IPS DF 6.9 (cell line): ENCODE measurements around the gene PARD3.

Source experiments
- DNase-seq: peaks from one replicate; pipeline ENCODE4 v3.0.0-alpha.2; 2013; ENCODE audit warnings: low read depth, low spot score
- H3K27ac ChIP-seq: one replicate; pipeline ENCODE4 v1.5.1; 2013; ENCODE audit warnings: low read length, control low read depth
- H3K27me3 ChIP-seq: 2 replicates; pipeline ENCODE4 v1.6.1; 2013; ENCODE audit warnings: mild to moderate bottlenecking, low read length; ENCODE audit not compliant: control insufficient read depth, insufficient read depth
- H3K36me3 ChIP-seq: 2 replicates; pipeline ENCODE4 v1.6.1; 2013; ENCODE audit warnings: low read length; ENCODE audit not compliant: control insufficient read depth, insufficient read depth
- H3K4me1 ChIP-seq: 2 replicates; pipeline ENCODE4 v1.6.1; 2013; ENCODE audit warnings: low read length; ENCODE audit not compliant: control insufficient read depth, insufficient read depth
- H3K4me3 ChIP-seq: 2 replicates; pipeline ENCODE4 v1.5.1; 2013; ENCODE audit warnings: mild to moderate bottlenecking, low read length
- H3K9me3 ChIP-seq: 2 replicates; pipeline ENCODE4 v1.6.1; 2013; ENCODE audit warnings: low read length, inconsistent platforms; ENCODE audit not compliant: control insufficient read depth, insufficient read depth
- WGBS: extraction: QIAGEN DNeasy Blood & Tissue Kit; methylation state at CpG from one replicate; pipeline ENCODE4 v1.1.7; 2013; ENCODE audit warnings: mixed read lengths, missing lambda C conversion rate; ENCODE audit not compliant: insufficient read length, insufficient coverage; 5-methylcytosine and 5-hydroxymethylcytosine counted together

The PARD3 gene

GRCh38 chr10:34551295-34551694, 263.8 kb downstream of the PARD3 start:
- Histone ChIP-seq H3K4me1 (peaks cover 3% of the 10 kb centered on the region; the same call in 1 of the 2 replicates), H3K9me3 (no peaks in the 10 kb centered on the region), H3K27ac (no peak overlapping the region), H3K27me3 (no peaks in the 10 kb centered on the region), H3K36me3 (no peaks in the 10 kb centered on the region), H3K4me3 (no peak overlapping the region)
- WGBS = no CpG with 5 or more reads among the region's 4 CpGs
- no peak for DNase-seq

GRCh38 chr10:34549953-34550352, 265.1 kb downstream of the PARD3 start:
- WGBS = no CpG with 5 or more reads among the region's 9 CpGs

GRCh38 chr10:34549001-34549400, 266.1 kb downstream of the PARD3 start:
- no peak overlapping the region for H3K4me3 ChIP-seq
- no peak for DNase-seq
- no CpG with 5 or more reads among the region's 3 CpGs for WGBS
- no peaks in the 10 kb centered on the region for H3K27me3 ChIP-seq
- no peaks in the 10 kb centered on the region for H3K9me3 ChIP-seq
- no peak overlapping the region for H3K27ac ChIP-seq
- H3K4me1 ChIP-seq = peaks cover 3% of the 10 kb centered on the region; the same call in 1 of the 2 replicates
- H3K36me3 ChIP-seq = no peaks in the 10 kb centered on the region

More at GRCh38 chr10:34549953-34550352, 265.1 kb downstream of the PARD3 start:
- peaks cover 3% of the 10 kb centered on the region; the same call in 1 of the 2 replicates for H3K4me1 ChIP-seq
- no peaks in the 10 kb centered on the region for H3K27me3 ChIP-seq
- no peaks in the 10 kb centered on the region for H3K36me3 ChIP-seq
- H3K27ac ChIP-seq = no peak overlapping the region
- no peak for DNase-seq
- no peaks in the 10 kb centered on the region for H3K9me3 ChIP-seq
- H3K4me3 ChIP-seq = no peak overlapping the region

- Histone ChIP-seq H3K4me1 (peaks cover 3% of the 10 kb centered on the region; the same call in 1 of the 2 replicates), H3K36me3 (no peaks in the 10 kb centered on the region), H3K9me3 (no peaks in the 10 kb centered on the region), H3K27ac (no peak overlapping the region), H3K4me3 (no peak overlapping the region), H3K27me3 (no peaks in the 10 kb centered on the region)
- no peak for DNase-seq
- no CpG with 5 or more reads among the region's 4 CpGs for WGBS
Observed at GRCh38 chr10:34548466-34548865, 266.6 kb downstream of the PARD3 start.

GRCh38 chr10:34547695-34548094, 267.4 kb downstream of the PARD3 start:
- H3K4me3 ChIP-seq = no peak overlapping the region
- H3K27me3 ChIP-seq = no peaks in the 10 kb centered on the region
- no peaks in the 10 kb centered on the region for H3K9me3 ChIP-seq
- peaks cover 3% of the 10 kb centered on the region; the same call in 1 of the 2 replicates for H3K4me1 ChIP-seq
- WGBS = no CpG with 5 or more reads among the region's 2 CpGs
- no peak for DNase-seq
- H3K36me3 ChIP-seq = no peaks in the 10 kb centered on the region
- no peak overlapping the region for H3K27ac ChIP-seq

GRCh38 chr10:34547291-34547690, 267.8 kb downstream of the PARD3 start:
- Histone ChIP-seq H3K4me3 (no peak overlapping the region), H3K36me3 (no peaks in the 10 kb centered on the region), H3K27me3 (no peaks in the 10 kb centered on the region), H3K4me1 (peaks cover 3% of the 10 kb centered on the region; the same call in 1 of the 2 replicates), H3K9me3 (no peaks in the 10 kb centered on the region), H3K27ac (no peak overlapping the region)
- DNase-seq = no peak
- no CpG with 5 or more reads among the region's 5 CpGs for WGBS

GRCh38 chr10:34544400-34544799, 270.7 kb downstream of the PARD3 start:
- Histone ChIP-seq H3K4me1 (peaks cover 2% of the 10 kb centered on the region; the same call in 1 of the 2 replicates), H3K27ac (no peak overlapping the region), H3K4me3 (no peak overlapping the region), H3K9me3 (no peaks in the 10 kb centered on the region), H3K36me3 (no peaks in the 10 kb centered on the region), H3K27me3 (no peaks in the 10 kb centered on the region)
- no peak for DNase-seq

GRCh38 chr10:34543716-34544115, 271.4 kb downstream of the PARD3 start:
- DNase-seq = no peak
- Histone ChIP-seq H3K4me1 (peaks cover under 1% of the 10 kb centered on the region; the same call in 1 of the 2 replicates), H3K27ac (no peak overlapping the region), H3K36me3 (no peaks in the 10 kb centered on the region), H3K27me3 (no peaks in the 10 kb centered on the region), H3K9me3 (no peaks in the 10 kb centered on the region), H3K4me3 (no peak overlapping the region)
- WGBS = no CpG with 5 or more reads among the region's 2 CpGs

- no peak overlapping the region for H3K4me3 ChIP-seq
Observed at GRCh38 chr10:34540492-34540891, 274.6 kb downstream of the PARD3 start.

GRCh38 chr10:34539533-34540315, 275.4 kb downstream of the PARD3 start:
- H3K27me3 ChIP-seq = no peaks in the 10 kb centered on the region
- no peaks in the 10 kb centered on the region for H3K36me3 ChIP-seq
- WGBS = no CpG with 5 or more reads among the region's 13 CpGs
- H3K4me1 ChIP-seq = peaks cover 2% of the 10 kb centered on the region; the same call in 1 of the 2 replicates
- no peak overlapping the region for H3K27ac ChIP-seq
- DNase-seq = no peak
- H3K9me3 ChIP-seq = no peaks in the 10 kb centered on the region; the same call in 1 of the 2 replicates
- H3K4me3 ChIP-seq = no peak overlapping the region

More at GRCh38 chr10:34540492-34540891, 274.6 kb downstream of the PARD3 start:
- H3K27me3 ChIP-seq = no peaks in the 10 kb centered on the region
- DNase-seq = no peak
- no peaks in the 10 kb centered on the region for H3K36me3 ChIP-seq
- H3K4me1 ChIP-seq = peaks cover 2% of the 10 kb centered on the region; the same call in 1 of the 2 replicates
- no CpG with 5 or more reads among the region's 7 CpGs for WGBS
- H3K9me3 ChIP-seq = no peaks in the 10 kb centered on the region; the same call in 1 of the 2 replicates
- no peak overlapping the region for H3K27ac ChIP-seq
